Stimulated activated CD4-positive, alpha-beta T cell treated with anti-CD3 and anti-CD28 coated beads, Interleukin-2, amount 100 ng/mL, for 4 hours (primary cell): ENCODE measurements around the gene MARCHF3.
A peak's percentile ranks its signal among the peaks of the same experiment; 100 is the strongest.
"Not testable (repeated sequence)": the region's sequence is repeated elsewhere in the genome, so short reads cannot be mapped to it uniquely, and the experiment has no call there.

Source experiments
- DNase-seq: peaks from one replicate; pipeline ENCODE4 v3.0.0-alpha.2; 2020; ENCODE audit warnings: low read depth

The MARCHF3 gene, protein sequence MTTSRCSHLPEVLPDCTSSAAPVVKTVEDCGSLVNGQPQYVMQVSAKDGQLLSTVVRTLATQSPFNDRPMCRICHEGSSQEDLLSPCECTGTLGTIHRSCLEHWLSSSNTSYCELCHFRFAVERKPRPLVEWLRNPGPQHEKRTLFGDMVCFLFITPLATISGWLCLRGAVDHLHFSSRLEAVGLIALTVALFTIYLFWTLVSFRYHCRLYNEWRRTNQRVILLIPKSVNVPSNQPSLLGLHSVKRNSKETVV

DNA sequence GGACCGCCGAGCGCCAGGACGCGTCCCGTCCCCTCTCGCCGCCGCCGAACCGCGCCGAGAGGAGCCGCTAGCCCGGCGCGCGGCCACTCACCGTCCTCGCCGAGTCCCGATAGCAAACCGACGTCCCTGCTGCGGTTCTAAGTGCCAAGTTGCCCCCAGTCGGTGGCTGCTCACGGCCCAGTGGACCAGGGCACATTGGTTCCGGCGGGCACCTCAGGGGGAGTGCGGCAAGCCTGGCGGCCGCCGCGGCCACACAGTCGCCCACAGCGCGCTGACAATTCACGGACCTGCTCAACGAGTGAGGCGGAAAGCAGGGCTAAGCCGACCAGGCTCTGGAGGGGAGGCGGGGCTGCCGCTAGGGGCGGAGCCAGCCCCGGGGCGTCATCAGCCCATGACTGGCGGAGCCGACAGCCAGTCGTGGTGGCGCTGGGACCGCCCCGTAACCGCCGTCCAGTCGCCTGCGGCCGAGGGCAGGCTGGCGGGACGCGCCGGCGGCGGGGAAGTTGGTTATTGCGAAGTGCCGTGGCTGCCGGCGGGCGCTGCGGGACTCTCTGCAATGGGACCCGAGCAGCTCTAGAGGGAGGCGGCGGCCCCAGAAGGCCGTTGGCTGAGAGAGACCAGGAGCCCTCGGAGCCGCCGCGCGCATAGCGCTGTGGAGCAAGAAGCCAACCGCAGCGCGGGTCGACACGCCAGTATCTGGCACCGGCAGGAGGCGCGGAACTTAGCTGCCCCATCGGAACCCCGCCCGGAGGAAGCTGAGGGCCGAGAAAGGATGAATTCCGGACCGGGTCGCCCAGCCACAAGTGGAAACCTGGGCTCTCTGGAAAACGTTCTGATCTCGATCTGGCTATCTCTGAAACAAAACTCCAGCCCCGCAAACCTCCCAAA is at the start of gene MARCHF3:
TSS of gene MARCHF3 (minus strand) at position 300 of the 888 bp plus-strand sequence. CDS start 112,387 bp downstream, outside the sequence.
- DNase-seq = peak; percentile 88

DNA sequence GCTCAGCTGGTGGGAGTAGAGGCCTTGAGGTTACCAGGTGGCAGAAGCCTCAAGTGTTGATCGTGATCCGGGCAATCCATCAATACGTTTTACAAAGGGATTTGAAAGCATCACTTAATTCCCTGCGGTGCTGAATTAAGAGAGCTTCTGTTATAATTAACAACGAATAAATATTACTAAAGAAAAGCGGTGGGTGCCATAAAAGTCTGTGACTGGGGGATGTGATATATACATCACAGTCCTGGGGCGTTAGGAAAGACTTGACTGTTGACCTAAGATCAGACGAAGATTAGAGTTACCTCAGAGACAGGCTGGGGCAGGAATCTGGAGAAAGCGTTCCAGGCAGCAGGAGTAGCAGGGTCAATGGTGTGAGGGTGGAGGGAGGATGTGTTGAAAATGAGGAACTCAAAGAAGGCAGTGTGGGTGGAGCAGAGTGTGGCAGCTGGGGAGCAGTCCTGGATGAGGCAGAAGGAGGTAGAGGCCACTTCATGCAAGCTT is 49.7 kb upstream of the MARCHF3 start:
- DNase-seq = no peak

DNA sequence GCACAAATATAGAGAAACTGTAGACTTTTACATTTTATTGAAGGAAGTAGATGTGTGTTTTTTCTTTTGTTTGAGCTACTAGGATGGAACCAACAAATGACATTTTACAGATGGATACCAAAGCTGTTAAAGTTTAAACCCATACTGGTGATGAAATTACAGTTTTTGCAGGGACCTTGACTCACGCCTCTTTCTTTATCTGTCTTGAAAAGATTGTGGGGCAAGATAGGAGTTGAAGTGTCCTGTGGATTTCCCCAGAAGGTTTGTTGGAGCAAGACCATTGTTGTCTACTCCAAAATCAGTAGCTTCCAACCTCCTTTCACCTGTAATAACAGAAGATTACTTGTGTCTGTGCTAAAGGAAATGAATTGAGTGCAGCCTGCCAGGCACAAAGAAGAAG is 47.0 kb upstream of the MARCHF3 start:
- no peak for DNase-seq

DNA sequence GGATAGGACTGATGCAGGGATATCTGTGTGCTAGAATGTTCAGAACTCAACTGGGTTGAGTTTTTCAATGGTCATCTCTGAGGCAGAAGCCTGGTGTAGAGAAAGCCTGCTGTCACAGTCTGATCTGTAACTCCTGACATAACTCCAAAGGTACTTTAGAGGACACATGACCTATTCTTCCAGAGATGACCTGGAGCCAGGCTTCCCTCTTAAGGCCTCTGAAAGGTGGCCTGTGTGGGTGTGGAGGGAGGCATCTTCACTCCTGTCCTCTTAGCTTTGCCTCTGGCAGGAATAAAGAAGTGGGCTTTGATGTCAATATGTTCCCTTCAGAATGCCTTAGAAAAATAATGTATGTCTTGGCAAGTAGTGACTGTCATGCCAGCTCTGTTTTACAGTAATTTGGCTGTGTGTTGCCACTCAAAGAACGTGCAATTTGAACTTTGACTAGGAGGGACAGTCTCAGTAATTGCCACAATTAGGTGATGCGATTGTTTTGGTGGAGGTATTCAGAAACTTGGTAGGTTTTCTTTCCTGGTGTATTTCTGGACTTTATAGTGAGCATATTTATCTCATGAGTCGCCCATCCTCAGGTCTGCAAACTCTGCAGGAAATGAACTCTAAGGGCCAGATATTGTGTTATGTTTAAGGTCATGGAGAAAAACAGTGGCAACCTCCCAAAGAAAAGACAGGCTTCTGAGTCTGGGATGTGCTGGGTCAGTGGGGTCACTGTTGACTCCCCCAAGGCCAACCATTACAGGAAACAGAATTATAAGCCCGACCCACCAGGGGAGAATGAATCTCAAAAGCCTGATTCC is 46.2 kb upstream of the MARCHF3 start:
- DNase-seq = no peak

DNA sequence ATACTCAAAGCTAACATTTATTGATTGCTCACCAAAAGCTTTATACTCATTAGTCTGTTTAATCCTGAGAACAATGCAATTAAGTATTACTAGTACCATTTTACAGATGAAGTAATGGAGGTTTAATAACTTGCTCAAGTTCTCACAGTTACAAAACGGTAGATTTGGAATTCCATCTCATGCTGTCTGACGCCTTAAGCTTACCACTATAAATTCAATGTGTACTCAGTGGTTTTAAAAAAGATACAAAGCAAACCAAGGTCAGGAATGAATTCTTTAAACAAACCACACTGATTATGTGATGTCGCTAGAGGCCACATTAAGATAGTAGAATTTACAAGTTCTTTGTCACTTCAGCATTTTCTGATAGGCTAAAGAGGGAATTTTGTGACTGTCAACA is 44.1 kb upstream of the MARCHF3 start:
- DNase-seq = no peak

DNA sequence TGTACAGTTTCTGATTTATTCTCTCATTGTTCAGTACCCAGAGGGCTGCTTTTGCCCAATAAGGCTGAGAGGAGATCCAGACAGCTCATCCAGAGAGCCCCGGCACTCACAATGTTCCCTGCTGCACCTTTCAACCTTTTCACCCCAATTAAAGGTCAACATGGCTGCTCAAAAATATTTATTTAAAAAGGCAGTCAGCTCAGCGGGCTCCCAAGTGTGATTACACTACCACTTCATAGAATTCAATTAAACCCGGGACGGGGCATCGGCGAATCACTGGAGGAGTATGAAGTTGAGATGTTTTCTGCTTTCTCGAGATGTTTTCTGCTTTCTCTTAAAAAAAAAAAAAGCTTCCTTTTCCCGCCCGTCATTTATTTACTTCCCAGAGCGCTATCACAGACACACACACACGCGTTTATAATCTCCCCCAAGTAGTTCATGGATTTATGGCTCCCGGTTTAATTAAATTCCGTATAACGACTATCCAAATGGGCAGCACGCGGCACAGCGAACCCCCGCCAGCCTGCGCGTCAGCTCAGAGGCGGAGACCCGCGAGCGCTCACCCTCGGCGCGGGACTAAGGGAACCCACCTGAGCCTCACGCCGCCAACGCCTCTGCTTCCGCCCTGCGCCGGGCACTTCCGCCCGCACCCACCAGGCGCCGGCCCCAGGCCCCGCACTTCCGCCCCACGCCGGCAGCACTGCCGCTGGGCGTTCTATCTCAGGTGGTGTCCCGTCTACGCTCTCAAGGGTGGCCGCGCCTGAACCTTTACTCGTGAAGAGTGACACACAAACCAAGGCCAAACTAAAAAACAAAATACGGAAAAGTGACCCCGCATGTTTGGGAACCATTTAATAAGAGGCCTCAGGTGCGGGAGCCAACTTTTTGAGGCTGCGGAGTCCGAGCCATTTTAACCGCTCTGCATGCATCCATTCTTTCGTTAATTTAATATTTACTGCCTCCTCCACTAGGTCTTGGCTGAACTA is 42.8 kb upstream of the MARCHF3 start, which contains the start of gene C5orf63:
TSS of gene C5orf63 (minus strand) at position 642 of the 986 bp plus-strand sequence. CDS start 14,507 bp downstream, outside the sequence.
- peak; percentile 40 for DNase-seq

DNA sequence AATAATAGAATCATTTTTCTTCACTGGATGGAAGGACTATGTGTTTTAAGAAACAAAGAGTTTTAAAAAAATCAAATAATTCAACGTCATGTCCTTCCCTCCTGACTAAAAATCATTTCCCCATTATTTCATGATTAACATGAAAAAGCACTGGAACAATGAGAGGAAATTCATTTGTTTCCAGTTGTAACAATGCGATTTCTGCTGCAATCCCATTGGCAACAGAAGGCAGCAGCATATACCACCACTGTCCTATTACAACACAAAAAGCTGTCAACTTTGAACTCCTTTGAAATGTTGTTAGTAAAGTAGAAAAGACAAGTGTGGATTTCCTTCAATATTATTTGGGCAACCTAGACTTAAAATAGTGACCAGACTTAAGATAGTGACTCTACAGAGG is 39.9 kb upstream of the MARCHF3 start:
- DNase-seq = no peak

DNA sequence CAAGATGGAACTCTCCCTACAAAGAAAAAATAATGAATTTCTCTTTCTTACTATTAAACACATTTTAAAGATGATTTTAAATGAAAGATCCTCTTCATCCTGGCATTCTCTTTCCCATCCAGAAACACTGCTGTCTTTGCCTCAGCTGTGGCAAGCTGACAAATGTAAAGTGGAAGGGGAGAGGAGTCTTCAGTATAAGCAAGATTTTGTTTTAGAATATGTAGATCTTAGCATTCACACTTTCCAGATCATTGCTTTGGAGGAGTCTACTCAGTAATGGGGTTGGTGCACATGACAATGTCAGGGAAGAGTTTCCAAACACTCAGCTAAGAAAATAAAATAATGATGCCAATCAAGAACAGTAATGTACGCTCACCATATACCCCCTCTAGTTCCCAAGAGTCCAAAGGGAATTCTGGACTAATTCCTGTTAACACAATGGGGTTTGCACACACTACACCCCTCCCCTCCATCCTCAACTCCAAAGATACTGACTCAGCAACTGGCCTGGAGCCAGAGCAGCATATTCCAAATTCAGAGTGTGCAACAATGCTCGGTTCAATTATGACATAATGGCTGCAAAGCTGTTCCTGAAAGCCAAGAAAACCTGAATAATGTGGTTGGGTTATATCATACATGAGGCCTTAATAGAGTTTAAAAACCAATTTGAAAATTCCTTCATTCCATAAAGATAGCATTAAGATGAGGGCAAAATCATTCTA is 38.3 kb upstream of the MARCHF3 start:
- no peak for DNase-seq

DNA sequence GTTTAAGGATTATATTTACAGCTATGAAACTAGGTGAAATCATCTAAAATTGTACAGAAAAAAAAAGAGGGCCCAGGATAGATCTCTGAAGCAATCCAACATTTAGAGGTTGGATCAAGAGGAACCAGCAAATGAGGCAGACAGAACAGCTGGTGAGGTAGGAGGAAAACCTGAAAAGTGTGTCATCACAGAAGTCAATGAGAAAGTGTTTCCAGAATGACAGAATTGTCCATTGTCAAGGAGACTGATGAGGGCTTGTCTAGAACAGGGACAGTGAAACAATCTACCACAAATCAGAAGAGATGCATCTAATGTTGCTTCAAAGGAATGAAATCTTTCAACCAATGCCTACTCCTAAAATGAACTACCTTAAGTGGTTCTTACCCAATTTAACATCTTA is 36.4 kb upstream of the MARCHF3 start:
- DNase-seq = no peak

DNA sequence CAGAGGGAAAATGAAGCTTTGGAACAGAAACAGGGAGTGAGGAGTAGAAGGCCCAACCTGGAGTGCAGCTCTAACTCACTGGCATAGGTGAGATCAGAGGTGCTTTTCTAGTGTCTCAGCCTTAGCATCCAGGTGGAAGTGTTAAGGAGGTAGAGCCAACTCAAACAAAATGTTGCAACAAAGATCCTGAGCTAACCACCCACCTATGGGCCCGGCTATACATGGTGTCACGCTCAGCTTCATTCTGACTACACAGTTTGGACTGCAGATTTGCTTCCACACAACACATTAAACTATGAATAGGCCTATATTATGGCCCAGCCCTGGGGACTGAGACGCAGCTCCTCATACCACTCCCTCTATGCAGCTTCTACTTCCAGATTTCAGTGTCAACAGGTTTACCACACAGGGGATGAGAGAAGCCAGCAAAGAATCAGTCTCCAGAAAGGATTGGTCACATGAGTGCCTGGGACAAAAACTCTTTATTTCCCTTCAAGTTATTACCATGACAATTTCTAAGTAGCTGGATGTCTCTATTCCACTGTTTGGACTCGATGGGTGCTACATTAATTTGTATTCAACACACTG is 34.0 kb upstream of the MARCHF3 start:
- DNase-seq = no peak

DNA sequence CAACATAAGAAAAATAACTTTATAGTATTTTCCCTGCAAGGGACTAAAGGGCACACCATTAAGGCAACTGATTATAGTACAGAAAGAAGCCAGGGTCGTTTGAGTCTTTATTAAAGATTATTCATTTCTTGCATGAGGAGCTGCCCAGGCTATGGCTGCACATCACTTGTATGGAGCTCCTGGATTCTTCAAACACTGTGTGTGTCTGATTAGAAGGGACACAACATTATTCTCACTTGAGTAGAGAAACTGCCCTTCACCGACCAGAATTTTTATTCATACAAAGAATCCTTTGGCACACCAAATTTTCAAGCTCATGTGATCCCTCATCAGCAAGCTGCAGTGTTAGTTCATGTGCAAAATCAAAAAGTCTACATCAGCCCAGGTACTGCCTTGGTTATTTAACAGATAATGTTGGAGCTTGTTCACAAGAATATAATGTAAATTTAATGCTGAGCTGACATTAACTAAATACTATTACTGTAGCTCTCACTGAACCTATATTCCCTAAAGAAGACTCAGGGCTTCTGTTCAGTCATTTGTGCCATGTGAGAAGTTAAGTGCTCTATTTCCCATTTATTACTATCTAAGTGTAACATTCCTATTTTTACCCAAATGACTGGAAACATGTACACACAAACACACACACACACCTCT is 33.0 kb upstream of the MARCHF3 start:
- DNase-seq = no peak

DNA sequence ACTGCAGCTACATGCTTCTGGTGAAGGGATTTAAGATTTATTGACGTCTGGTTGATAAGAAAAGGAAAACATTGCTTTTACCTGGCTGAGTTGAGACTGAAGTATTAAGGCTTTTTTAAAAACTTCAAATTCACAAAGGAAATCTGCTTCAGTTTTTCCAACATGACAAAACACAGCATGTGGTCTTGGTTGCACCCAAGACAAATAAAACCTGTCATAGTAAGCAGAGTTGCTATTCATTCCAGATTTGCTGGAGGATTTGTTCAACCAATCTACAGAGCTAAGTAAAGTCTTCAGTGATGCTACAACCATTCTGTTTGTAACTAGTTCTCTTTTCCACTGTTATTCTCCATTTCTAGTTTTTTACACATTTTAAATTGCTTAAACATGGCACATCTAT is 31.6 kb upstream of the MARCHF3 start:
- no peak for DNase-seq

DNA sequence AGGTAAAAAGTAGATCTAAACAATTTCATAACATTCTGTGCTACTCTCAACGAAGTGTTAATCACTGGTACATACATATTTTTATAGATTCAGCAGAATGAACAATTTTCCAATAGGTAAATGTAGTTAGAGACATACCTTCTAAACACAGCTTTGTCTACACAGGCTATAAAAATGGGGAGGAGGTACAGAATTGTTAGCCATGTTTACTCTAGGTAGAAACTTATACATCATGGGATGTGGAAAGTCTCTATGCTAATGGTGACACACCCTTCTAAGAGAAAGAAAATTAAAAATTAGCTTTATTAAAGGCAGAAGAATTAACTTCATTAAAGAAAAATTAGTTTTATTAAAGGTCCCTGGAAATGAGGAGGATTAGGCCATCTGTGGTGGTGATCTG is 31.2 kb upstream of the MARCHF3 start:
- DNase-seq = no peak

DNA sequence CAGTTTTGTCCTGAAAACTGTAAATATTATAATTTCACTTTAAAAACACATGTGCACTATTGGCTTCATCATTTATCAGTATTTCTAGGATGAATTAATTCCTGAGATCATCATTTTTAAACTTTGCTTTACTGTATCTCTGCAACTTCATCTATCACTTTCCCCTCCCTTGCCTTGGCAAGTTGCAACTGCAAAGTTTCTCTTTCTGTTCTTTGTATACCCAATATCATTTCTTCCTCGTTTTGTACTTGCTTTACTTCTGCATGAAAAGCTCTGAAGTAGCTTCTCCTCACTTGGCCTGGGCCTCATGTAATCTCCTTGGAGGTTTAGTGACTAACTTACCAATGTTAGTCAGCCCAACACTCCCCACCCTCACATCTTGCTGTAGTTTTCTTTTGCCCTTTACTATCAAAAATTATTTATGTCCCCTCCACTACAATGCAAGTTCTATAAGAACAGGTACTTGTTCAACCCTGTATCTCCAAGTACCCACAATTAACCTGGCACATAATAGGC is 30.2 kb upstream of the MARCHF3 start:
- DNase-seq = no peak

DNA sequence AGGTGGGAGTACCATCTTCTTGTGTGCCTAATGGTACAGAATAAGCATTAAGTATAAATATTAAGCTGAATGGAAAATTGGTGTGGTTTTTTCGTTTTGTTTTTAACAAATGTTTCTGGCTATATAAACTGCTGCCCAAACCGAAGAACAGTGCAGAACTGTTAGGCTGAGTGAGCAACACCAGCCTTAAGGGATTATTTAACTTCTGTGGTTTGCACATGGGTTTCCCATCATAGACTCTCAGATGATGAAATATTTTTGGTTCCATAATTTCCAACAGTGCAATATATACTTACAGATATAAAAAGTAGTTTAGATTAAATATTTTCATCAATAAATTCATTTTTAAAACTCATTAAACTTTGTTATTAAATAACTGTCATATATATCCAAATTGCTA is 26.5 kb upstream of the MARCHF3 start:
- DNase-seq = no peak

DNA sequence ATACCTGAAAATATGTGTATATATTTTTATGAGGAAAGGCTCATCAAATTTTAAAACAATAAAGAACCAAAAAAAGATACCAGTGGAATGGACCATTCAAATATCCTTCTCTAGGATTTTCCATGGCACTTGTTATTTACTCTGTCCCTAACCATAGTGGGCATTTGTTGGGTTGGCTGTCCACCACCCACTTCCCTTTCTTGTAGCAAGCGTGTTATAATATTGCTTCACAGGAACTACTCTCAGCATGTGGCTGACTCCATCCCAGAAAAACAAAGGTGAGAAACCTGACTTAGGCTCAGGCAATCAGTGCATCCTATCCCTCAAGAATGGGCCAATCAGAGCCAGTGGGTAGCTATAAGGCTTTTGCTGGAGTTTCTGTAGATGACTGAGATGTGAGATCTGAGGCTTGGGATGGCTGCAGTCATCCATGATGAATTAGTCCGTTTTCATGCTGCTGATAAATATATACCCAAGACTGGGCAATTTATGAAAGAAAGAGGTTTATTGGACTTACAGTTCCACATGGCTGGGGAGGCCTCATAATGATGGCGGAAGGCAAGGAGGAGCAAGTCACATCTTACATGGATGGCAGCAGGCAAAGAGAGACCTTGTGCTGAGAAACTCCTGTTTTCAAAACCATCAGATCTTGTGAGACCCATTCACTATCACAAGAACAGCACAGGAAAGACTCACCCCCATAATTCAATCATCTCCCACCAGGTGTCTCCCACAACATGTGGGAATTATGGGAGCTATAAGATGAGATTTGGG is 25.7 kb upstream of the MARCHF3 start:
- DNase-seq = no peak

DNA sequence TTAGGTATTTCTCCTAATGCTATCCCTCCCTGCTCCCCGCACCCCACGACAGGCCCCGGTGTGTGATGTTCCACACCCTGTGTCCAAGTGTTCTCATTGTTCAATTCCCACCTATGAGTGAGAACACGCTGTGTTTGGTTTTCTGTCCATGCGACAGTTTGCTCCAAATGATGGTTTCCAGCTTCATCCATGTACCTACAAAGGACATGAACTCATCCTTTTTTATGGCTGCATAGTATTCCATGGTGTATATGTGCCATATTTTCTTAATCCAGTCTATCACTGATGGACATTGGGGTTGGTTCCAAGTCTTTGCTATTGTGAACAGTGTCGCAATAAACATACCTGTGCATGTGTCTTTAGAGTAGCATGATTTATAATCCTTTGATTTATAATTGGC is 23.2 kb upstream of the MARCHF3 start:
- DNase-seq = not testable (repeated sequence)

DNA sequence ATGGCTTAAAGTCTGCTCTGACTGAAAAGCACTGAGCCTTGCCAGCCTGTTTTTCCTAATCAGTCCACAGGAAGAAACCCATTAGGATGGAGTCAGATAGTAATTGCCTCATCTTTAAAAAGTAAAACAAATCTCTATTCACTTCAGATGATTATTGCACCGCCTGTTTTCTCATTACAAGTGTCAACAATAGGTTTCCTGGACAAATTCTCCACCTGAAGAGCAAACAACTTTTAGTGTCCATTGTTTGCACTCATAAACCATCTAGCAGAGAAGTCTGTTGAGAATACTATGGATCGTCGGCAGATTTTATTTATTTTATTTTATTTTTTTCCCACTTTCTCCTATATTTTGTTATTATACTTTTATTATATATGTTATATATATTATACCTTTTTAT is 22.7 kb upstream of the MARCHF3 start:
- no peak for DNase-seq
